ENCODE measurements around the gene WWP2.

GRCh38 chr16:69894676-69895075, 132.5 kb downstream of the WWP2 start:
- TF ChIP-seq REST (IDR thresholded peaks at IDR 0.05; ENCODE audit: insufficient read depth in 1 of 2, low read depth in 2 of 2, low read length in 2 of 2) (no peak), POLR2AphosphoS5 (IDR thresholded peaks at IDR 0.05; ENCODE audit: low read depth, low read length) (no peak), FOXP2 (optimal IDR thresholded peaks at IDR 0.05; ENCODE audit: borderline replicate concordance, extremely low read depth, extremely low read length, insufficient read depth) (no peak)

All from PFSK-1 (cell line).